A673 (cell line): Measurements from ENCODE around the gene SCD. TPM values are rescaled to one million over a fixed set of nuclear protein-coding genes. Genes with fewer than 3 reads are reported as not detected.

Source experiments
- BruUV-seq: library from RNA; stranded (reverse); fragments of 400-500 nt; replicated peaks from 2 replicates; lab custom pipeline; 2021; lab: Mats Ljungman, UMichigan
- CTCF ChIA-PET: fragments of 300-600 bp; sonication (Branson Sonifier 250); formaldehyde crosslinking; loops from one replicate; lab custom pipeline; 2022; ENCODE audit warnings: antibody characterized with exemption; lab: Charles Lee
- POLR2A ChIA-PET: fragments of 300-600 bp; sonication (Branson Sonifier 250); formaldehyde crosslinking; loops from one replicate; lab custom pipeline; 2022; ENCODE audit warnings: antibody characterized with exemption; ENCODE audit not compliant: low non-redundant PET; lab: Charles Lee
- DNase-seq: peaks from one replicate; pipeline ENCODE4 v3.0.0-alpha.2; 2015; ENCODE audit warnings: low spot score
- H3K27ac ChIP-seq: fragments of 200-600 bp; sonication (generic); 2 replicates; pipeline ENCODE4 v1.5.1; 2016; ENCODE audit warnings: mixed run types, low read depth, mild to moderate bottlenecking, mixed read lengths, antibody characterized with exemption, low read length; ENCODE audit not compliant: poor library complexity, severe bottlenecking
- H3K27me3 ChIP-seq: fragments of 200-600 bp; sonication (generic); replicated peaks from 2 replicates; pipeline ENCODE4 v1.6.1; 2017; ENCODE audit warnings: mixed run types, low read depth, mild to moderate bottlenecking, mixed read lengths, antibody characterized with exemption, low read length; ENCODE audit not compliant: insufficient read depth, poor library complexity
- H3K36me3 ChIP-seq: fragments of 200-600 bp; sonication (generic); 2 replicates; pipeline ENCODE4 v1.6.1; 2016; ENCODE audit warnings: mixed run types, mild to moderate bottlenecking, mixed read lengths, antibody characterized with exemption, low read length; ENCODE audit not compliant: insufficient read depth, poor library complexity, severe bottlenecking
- H3K4me1 ChIP-seq: fragments of 200-600 bp; sonication (generic); 2 replicates; pipeline ENCODE4 v1.6.1; 2017; ENCODE audit warnings: mixed run types, mild to moderate bottlenecking, mixed read lengths, antibody characterized with exemption, low read length; ENCODE audit not compliant: insufficient read depth, poor library complexity, severe bottlenecking
- H3K4me3 ChIP-seq: fragments of 200-600 bp; sonication (generic); 2 replicates; pipeline ENCODE4 v1.5.1; 2016; ENCODE audit warnings: low read depth, mixed run types, mild to moderate bottlenecking, mixed read lengths, low read length; ENCODE audit not compliant: poor library complexity, severe bottlenecking
- H3K9me3 ChIP-seq: fragments of 200-600 bp; sonication (generic); 2 replicates; pipeline ENCODE4 v1.6.1; 2016; ENCODE audit warnings: mixed run types, low read depth, mild to moderate bottlenecking, mixed read lengths, antibody characterized with exemption, low read length; ENCODE audit not compliant: poor library complexity, severe bottlenecking
- CTCF ChIP-seq: fragments of 300-800, 200-600 bp; sonication (generic); conservative IDR thresholded peaks from 2 replicates; pipeline ENCODE4 v1.5.1; 2017; ENCODE audit warnings: low read depth, mild to moderate bottlenecking, antibody characterized with exemption, low read length, moderate library complexity, mixed read lengths
- EZH2 ChIP-seq: fragments of 200-600 bp; sonication (generic); IDR thresholded peaks from 2 replicates; pipeline ENCODE4 v1.6.1; 2017; ENCODE audit warnings: borderline replicate concordance, low read depth, mild to moderate bottlenecking, mixed read lengths, antibody characterized with exemption, low read length; ENCODE audit not compliant: poor library complexity, severe bottlenecking
- intact Hi-C: fragments of 100-400 bp; cut with micrococcal nuclease; formaldehyde crosslinking; loops from one replicate; pipeline ENCODE4 v1.10.0; 2022; ENCODE audit not compliant: unreplicated experiment
- total RNA-seq: library from RNA; stranded (reverse); gene quantifications from 2 replicates; pipeline ENCODE4 v1.2.3, GENCODE V29; 2021

The SCD gene
- total RNA-seq, 1 experiment from 2014 or later, result 519 TPM

GRCh38 chr10:100395626-100396025 is 48.6 kb downstream of the SCD start:
- H3K4me1 ChIP-seq, result no peaks in the 10 kb centered on the region

GRCh38 chr10:100396605-100397004 is 49.6 kb downstream of the SCD start:
- CTCF ChIA-PET, result no interaction called here
- TF ChIP-seq EZH2 (no peak), CTCF (no peak)
- Histone ChIP-seq H3K4me1 (no peaks in the 10 kb centered on the region), H3K36me3 (no peaks in the 10 kb centered on the region), H3K9me3 (no peaks in the 10 kb centered on the region), H3K4me3 (no peak overlapping the region), H3K27me3 (no peaks in the 10 kb centered on the region), H3K27ac (no peak overlapping the region)
- BruUV-seq, result no TSS peak
- POLR2A ChIA-PET, result no interaction called here
- DNase-seq, result no peak
- intact Hi-C loops, result no loop called here

More at GRCh38 chr10:100395626-100396025, 48.6 kb downstream of the SCD start:
- no peak for DNase-seq
- no TSS peak for BruUV-seq
- ChIA-PET POLR2A (interaction anchor here (0.6 kb wide), 1 partner anchor 810 kb away, joined by 5 read pairs; no protein-coding TSS in a partner anchor), CTCF (no interaction called here)
- Histone ChIP-seq H3K36me3 (no peaks in the 10 kb centered on the region), H3K4me3 (no peak overlapping the region), H3K27ac (no peak overlapping the region), H3K9me3 (no peaks in the 10 kb centered on the region), H3K27me3 (no peaks in the 10 kb centered on the region)
- intact Hi-C loops, result no loop called here
- TF ChIP-seq EZH2 (no peak), CTCF (no peak)

- no peak for DNase-seq
- CTCF ChIA-PET, result no interaction called here
- Histone ChIP-seq H3K4me1 (no peaks in the 10 kb centered on the region), H3K27ac (no peak overlapping the region), H3K9me3 (peaks cover 5% of the 10 kb centered on the region), H3K27me3 (no peaks in the 10 kb centered on the region), H3K4me3 (no peak overlapping the region), H3K36me3 (no peaks in the 10 kb centered on the region)
- intact Hi-C loops, result no loop called here
- TF ChIP-seq CTCF, result no peak
- TF ChIP-seq EZH2, result no peak
- no TSS peak for BruUV-seq
- POLR2A ChIA-PET, result no interaction called here
These were observed 54.7 kb downstream of the SCD start for GRCh38 chr10:100401631-100402328.
